ENCODE data around the gene KRTAP1-5. TPM values are rescaled to one million over a fixed set of nuclear protein-coding genes. Genes with fewer than 3 reads are reported as not detected.
A peak's percentile ranks its signal among the peaks of the same experiment; 100 is the strongest.

KRTAP1-5 gene
- total and polyA plus RNA-seq, 11 donors, result not detected

- peaks cover 0 to 4% (median 0%) of the 10 kb centered on the region in 9 donors for H3K27me3 ChIP-seq
- 72 to 84% (median 80%) methylated on average over 9 to 13 of the region's 13 CpGs for WGBS, 4 donors
- no peak for TF ChIP-seq CTCF (IDR thresholded peaks at IDR 0.05)
- TF ChIP-seq POLR2A (IDR thresholded peaks at IDR 0.05), result no peak
- H3K4me3 ChIP-seq, result no peak overlapping the region
- peaks cover 0 to 7% (median 0%) of the 10 kb centered on the region in 12 donors for H3K9me3 ChIP-seq
- peaks cover 0 to 9% (median 0%) of the 10 kb centered on the region in 12 donors for H3K4me1 ChIP-seq
- intact Hi-C loops (cut with DNase I), result no loop called here
- H3K27ac ChIP-seq, result no peak overlapping the region
- no peak for DNase-seq
- H3K36me3 ChIP-seq, result no peaks in the 10 kb centered on the region
- no peak for ATAC-seq
Observed at GRCh38 chr17:41016578-41017215, 10.3 kb downstream of the KRTAP1-5 start.

GRCh38 chr17:41015454-41015853 lies 11.6 kb downstream of the KRTAP1-5 start:
- 67 to 77% (median 72%) methylated on average over 7 of the region's 7 CpGs for WGBS, 4 donors
- Histone ChIP-seq H3K36me3 (no peaks in the 10 kb centered on the region), H3K27ac (no peak overlapping the region), H3K4me3 (no peak overlapping the region), H3K27me3 (peaks cover 0 to 4% (median 0%) of the 10 kb centered on the region in 9 donors), H3K9me3 (no peaks in the 10 kb centered on the region), H3K4me1 (peaks cover 0 to 9% (median 0%) of the 10 kb centered on the region in 12 donors)
- intact Hi-C loops (cut with DNase I), result no loop called here
- TF ChIP-seq CTCF (IDR thresholded peaks at IDR 0.05) (no peak), POLR2A (IDR thresholded peaks at IDR 0.05) (no peak)
- ATAC-seq (no peak), DNase-seq (no peak)

- H3K27me3 ChIP-seq, result peaks cover 0 to 4% (median 0%) of the 10 kb centered on the region in 9 donors
- TF ChIP-seq POLR2A (IDR thresholded peaks at IDR 0.05) (no peak), CTCF (IDR thresholded peaks at IDR 0.05) (no peak)
- intact Hi-C loops (cut with DNase I), result loop anchor here in 1 of 10 donors (5.0 kb wide), 1 partner anchor 51 kb away; no protein-coding TSS in a partner anchor
- no peak overlapping the region for H3K27ac ChIP-seq
- ATAC-seq (peak in 1 of 4 donors; percentile 62), DNase-seq (no peak)
- H3K4me1 ChIP-seq, result peaks cover 0 to 9% (median 0%) of the 10 kb centered on the region in 12 donors
- H3K9me3 ChIP-seq, result no peaks in the 10 kb centered on the region
- WGBS, 4 donors, result 3 to 13% (median 12%) methylated on average over 1 of the region's 1 CpG
- H3K4me3 ChIP-seq, result no peak overlapping the region
- H3K36me3 ChIP-seq, result no peaks in the 10 kb centered on the region
Observed at GRCh38 chr17:41013606-41014005, 13.4 kb downstream of the KRTAP1-5 start.

GRCh38 chr17:41013181-41013580 lies 13.8 kb downstream of the KRTAP1-5 start:
- peaks cover 0 to 4% (median 0%) of the 10 kb centered on the region in 9 donors for H3K27me3 ChIP-seq
- peaks cover 0 to 9% (median 0%) of the 10 kb centered on the region in 12 donors for H3K4me1 ChIP-seq
- DNase-seq (no peak), ATAC-seq (no peak)
- no peaks in the 10 kb centered on the region for H3K9me3 ChIP-seq
- TF ChIP-seq POLR2A (IDR thresholded peaks at IDR 0.05), result no peak
- TF ChIP-seq CTCF (IDR thresholded peaks at IDR 0.05), result no peak
- no peak overlapping the region for H3K27ac ChIP-seq
- H3K36me3 ChIP-seq, result no peaks in the 10 kb centered on the region
- no peak overlapping the region for H3K4me3 ChIP-seq
- WGBS, 4 donors, result 60 to 81% (median 78%) methylated on average over 3 of the region's 3 CpGs
- intact Hi-C loops (cut with DNase I), result loop anchor here in 1 of 10 donors (5.0 kb wide), 1 partner anchor 51 kb away; no protein-coding TSS in a partner anchor

Measured in heart left ventricle (tissue), 16 donors.